ENCODE data around the gene DCAF5.
"Not testable (repeated sequence)": the region's sequence is repeated elsewhere in the genome, so short reads cannot be mapped to it uniquely, and the experiment has no call there.

DCAF5 gene

GRCh38 chr14:69152902-69153151 is at the start of gene DCAF5:
Gene DCAF5, minus strand, starts transcription at chr14:69153119. Its CDS starts 141 bp downstream, at chr14:69152978.
- no peak for DNase-seq (ENCODE audit: low spot score)

GRCh38 chr14:69199786-69200185 is 46.9 kb upstream of the DCAF5 start:
- no peak for DNase-seq (ENCODE audit: low spot score)

- DNase-seq (ENCODE audit: low spot score): no peak
These were observed 40.8 kb upstream of the DCAF5 start for GRCh38 chr14:69193721-69194120.

- DNase-seq (ENCODE audit: low spot score): peak; percentile 94
These were observed 38.6 kb upstream of the DCAF5 start, which contains the start of gene EXD2 for GRCh38 chr14:69191340-69192111. Gene EXD2, plus strand, starts transcription at chr14:69191498. Its CDS starts 17,973 bp downstream, at chr14:69209471.

- DNase-seq (ENCODE audit: low spot score): no peak
These were observed 37.3 kb upstream of the DCAF5 start for GRCh38 chr14:69190191-69190590.

- no peak for DNase-seq (ENCODE audit: low spot score)
These were observed 30.8 kb upstream of the DCAF5 start for GRCh38 chr14:69183735-69184134.

GRCh38 chr14:69182580-69182979 is 29.7 kb upstream of the DCAF5 start:
- not testable (repeated sequence) for DNase-seq (ENCODE audit: low spot score)

GRCh38 chr14:69181491-69181890 is 28.6 kb upstream of the DCAF5 start:
- no peak for DNase-seq (ENCODE audit: low spot score)

- DNase-seq (ENCODE audit: low spot score): no peak
These were observed 22.2 kb upstream of the DCAF5 start for GRCh38 chr14:69175130-69175529.

GRCh38 chr14:69171569-69171968 is 18.6 kb upstream of the DCAF5 start:
- DNase-seq (ENCODE audit: low spot score): no peak

- no peak for DNase-seq (ENCODE audit: low spot score)
These were observed 17.9 kb upstream of the DCAF5 start for GRCh38 chr14:69170839-69171238.

- not testable (repeated sequence) for DNase-seq (ENCODE audit: low spot score)
These were observed 12.9 kb upstream of the DCAF5 start for GRCh38 chr14:69165787-69166186.

- DNase-seq (ENCODE audit: low spot score): no peak
These were observed 8.7 kb upstream of the DCAF5 start for GRCh38 chr14:69161590-69161989.

GRCh38 chr14:69156224-69156623 is 3.3 kb upstream of the DCAF5 start:
- no peak for DNase-seq (ENCODE audit: low spot score)

- no peak for DNase-seq (ENCODE audit: low spot score)
These were observed 1.9 kb upstream of the DCAF5 start for GRCh38 chr14:69154779-69155178.

GRCh38 chr14:69153873-69154270 is 953 bp upstream of the DCAF5 start:
- no peak for DNase-seq (ENCODE audit: low spot score)

GRCh38 chr14:69153152-69153872 is 393 bp upstream of the DCAF5 start:
- peak; percentile 98 for DNase-seq (ENCODE audit: low spot score)

GRCh38 chr14:69152181-69152901 is 578 bp downstream of the DCAF5 start:
- DNase-seq (ENCODE audit: low spot score): peak; percentile 24

- DNase-seq (ENCODE audit: low spot score): peak; percentile 89
These were observed 1.3 kb downstream of the DCAF5 start for GRCh38 chr14:69151458-69152180.

- no peak for DNase-seq (ENCODE audit: low spot score)
These were observed 3.3 kb downstream of the DCAF5 start for GRCh38 chr14:69149461-69150244.

- DNase-seq (ENCODE audit: low spot score): no peak
These were observed 10.8 kb downstream of the DCAF5 start for GRCh38 chr14:69142101-69142500.
